ENCODE results near the gene PEPD.

PEPD gene

GRCh38 chr19:33509774-33510173, 11.8 kb downstream of the PEPD start:
- peaks cover 67% of the 10 kb centered on the region for H3K36me3 Mint-ChIP-seq
- peaks cover 20% of the 10 kb centered on the region for H3K4me1 Mint-ChIP-seq
- H3K27ac Mint-ChIP-seq = no peak overlapping the region
- no peak overlapping the region for H3K4me3 Mint-ChIP-seq
- H3K9me3 Mint-ChIP-seq = no peaks in the 10 kb centered on the region
- no peaks in the 10 kb centered on the region for H3K27me3 Mint-ChIP-seq
- ATAC-seq = no peak

- Mint-ChIP-seq H3K4me1 (peaks cover 13% of the 10 kb centered on the region), H3K9me3 (no peaks in the 10 kb centered on the region), H3K27me3 (no peaks in the 10 kb centered on the region), H3K4me3 (no peak overlapping the region), H3K36me3 (peaks cover 62% of the 10 kb centered on the region), H3K27ac (no peak overlapping the region)
- no peak for ATAC-seq
Observed at GRCh38 chr19:33508941-33509614, 12.5 kb downstream of the PEPD start.

- Mint-ChIP-seq H3K4me1 (peaks cover 13% of the 10 kb centered on the region), H3K9me3 (no peaks in the 10 kb centered on the region), H3K4me3 (no peak overlapping the region), H3K36me3 (peaks cover 57% of the 10 kb centered on the region), H3K27ac (no peak overlapping the region), H3K27me3 (no peaks in the 10 kb centered on the region)
- ATAC-seq = no peak
Observed at GRCh38 chr19:33508431-33508830, 13.2 kb downstream of the PEPD start.

- Mint-ChIP-seq H3K27ac (no peak overlapping the region), H3K36me3 (peaks cover 53% of the 10 kb centered on the region), H3K27me3 (no peaks in the 10 kb centered on the region), H3K9me3 (no peaks in the 10 kb centered on the region), H3K4me1 (peaks cover 13% of the 10 kb centered on the region), H3K4me3 (no peak overlapping the region)
- no peak for ATAC-seq
Observed at GRCh38 chr19:33508009-33508408, 13.6 kb downstream of the PEPD start.

- H3K4me1 Mint-ChIP-seq = peaks cover 13% of the 10 kb centered on the region
- no peak overlapping the region for H3K27ac Mint-ChIP-seq
Observed at GRCh38 chr19:33507021-33507956, 14.3 kb downstream of the PEPD start.

GRCh38 chr19:33506498-33506897, 15.1 kb downstream of the PEPD start:
- ATAC-seq = no peak
- H3K27me3 Mint-ChIP-seq = no peaks in the 10 kb centered on the region
- H3K9me3 Mint-ChIP-seq = no peaks in the 10 kb centered on the region
- H3K36me3 Mint-ChIP-seq = peaks cover 43% of the 10 kb centered on the region
- H3K4me3 Mint-ChIP-seq = no peak overlapping the region
- H3K4me1 Mint-ChIP-seq = peaks cover 12% of the 10 kb centered on the region
- no peak overlapping the region for H3K27ac Mint-ChIP-seq

More at GRCh38 chr19:33507021-33507956, 14.3 kb downstream of the PEPD start:
- H3K4me3 Mint-ChIP-seq = no peak overlapping the region
- H3K27me3 Mint-ChIP-seq = no peaks in the 10 kb centered on the region
- no peak for ATAC-seq
- no peaks in the 10 kb centered on the region for H3K9me3 Mint-ChIP-seq
- H3K36me3 Mint-ChIP-seq = peaks cover 50% of the 10 kb centered on the region

- H3K4me3 Mint-ChIP-seq = no peak overlapping the region
- H3K4me1 Mint-ChIP-seq = peaks cover 8% of the 10 kb centered on the region
- H3K27ac Mint-ChIP-seq = no peak overlapping the region
- no peaks in the 10 kb centered on the region for H3K9me3 Mint-ChIP-seq
- H3K36me3 Mint-ChIP-seq = peaks cover 43% of the 10 kb centered on the region
- no peak for ATAC-seq
- no peaks in the 10 kb centered on the region for H3K27me3 Mint-ChIP-seq
Observed at GRCh38 chr19:33505823-33506222, 15.8 kb downstream of the PEPD start.

- no peaks in the 10 kb centered on the region for H3K27me3 Mint-ChIP-seq
- ATAC-seq = no peak
- peaks cover 8% of the 10 kb centered on the region for H3K4me1 Mint-ChIP-seq
- H3K4me3 Mint-ChIP-seq = no peak overlapping the region
- no peak overlapping the region for H3K27ac Mint-ChIP-seq
- peaks cover 43% of the 10 kb centered on the region for H3K36me3 Mint-ChIP-seq
- no peaks in the 10 kb centered on the region for H3K9me3 Mint-ChIP-seq
Observed at GRCh38 chr19:33505148-33505547, 16.4 kb downstream of the PEPD start.

- Mint-ChIP-seq H3K27ac (no peak overlapping the region), H3K4me1 (peaks cover 8% of the 10 kb centered on the region), H3K4me3 (no peak overlapping the region), H3K9me3 (no peaks in the 10 kb centered on the region), H3K27me3 (no peaks in the 10 kb centered on the region), H3K36me3 (peaks cover 43% of the 10 kb centered on the region)
- ATAC-seq = no peak
Observed at GRCh38 chr19:33504058-33504444, 17.5 kb downstream of the PEPD start.

- Mint-ChIP-seq H3K4me1 (peaks cover 8% of the 10 kb centered on the region), H3K27ac (no peak overlapping the region), H3K27me3 (no peaks in the 10 kb centered on the region), H3K9me3 (no peaks in the 10 kb centered on the region), H3K4me3 (no peak overlapping the region), H3K36me3 (peaks cover 43% of the 10 kb centered on the region)
- ATAC-seq = no peak
Observed at GRCh38 chr19:33503433-33504057, 18.0 kb downstream of the PEPD start.

- Mint-ChIP-seq H3K27me3 (no peaks in the 10 kb centered on the region), H3K4me1 (peaks cover 8% of the 10 kb centered on the region), H3K4me3 (no peak overlapping the region), H3K36me3 (peaks cover 45% of the 10 kb centered on the region), H3K27ac (no peak overlapping the region), H3K9me3 (no peaks in the 10 kb centered on the region)
- ATAC-seq = no peak
Observed at GRCh38 chr19:33503030-33503429, 18.6 kb downstream of the PEPD start.

- no peak overlapping the region for H3K27ac Mint-ChIP-seq
Observed at GRCh38 chr19:33502521-33502920, 19.1 kb downstream of the PEPD start.

GRCh38 chr19:33501693-33502356, 19.8 kb downstream of the PEPD start:
- Mint-ChIP-seq H3K27ac (no peak overlapping the region), H3K9me3 (no peaks in the 10 kb centered on the region), H3K27me3 (no peaks in the 10 kb centered on the region), H3K4me3 (no peak overlapping the region), H3K4me1 (peaks cover 6% of the 10 kb centered on the region), H3K36me3 (peaks cover 51% of the 10 kb centered on the region)
- no peak for ATAC-seq

More at GRCh38 chr19:33502521-33502920, 19.1 kb downstream of the PEPD start:
- H3K4me3 Mint-ChIP-seq = no peak overlapping the region
- peaks cover 46% of the 10 kb centered on the region for H3K36me3 Mint-ChIP-seq
- ATAC-seq = no peak
- H3K4me1 Mint-ChIP-seq = peaks cover 8% of the 10 kb centered on the region
- no peaks in the 10 kb centered on the region for H3K9me3 Mint-ChIP-seq
- no peaks in the 10 kb centered on the region for H3K27me3 Mint-ChIP-seq

- no peaks in the 10 kb centered on the region for H3K4me1 Mint-ChIP-seq
- H3K27me3 Mint-ChIP-seq = no peaks in the 10 kb centered on the region
- H3K36me3 Mint-ChIP-seq = peaks cover 51% of the 10 kb centered on the region
- H3K4me3 Mint-ChIP-seq = no peak overlapping the region
- H3K27ac Mint-ChIP-seq = no peak overlapping the region
- no peaks in the 10 kb centered on the region for H3K9me3 Mint-ChIP-seq
- no peak for ATAC-seq
Observed at GRCh38 chr19:33500991-33501390, 20.6 kb downstream of the PEPD start.

- no peaks in the 10 kb centered on the region for H3K4me1 Mint-ChIP-seq
- H3K27me3 Mint-ChIP-seq = no peaks in the 10 kb centered on the region
- H3K9me3 Mint-ChIP-seq = no peaks in the 10 kb centered on the region
- no peak for ATAC-seq
- H3K4me3 Mint-ChIP-seq = no peak overlapping the region
- H3K36me3 Mint-ChIP-seq = peaks cover 49% of the 10 kb centered on the region
- no peak overlapping the region for H3K27ac Mint-ChIP-seq
Observed at GRCh38 chr19:33500586-33500985, 21.0 kb downstream of the PEPD start.

Data from stimulated activated memory B cell treated with anti-CD40 and anti-IgM and Interleukin-4, amounts not matched to agents 10 μg/mL and 1 μg/mL and 100 μg/mL, for 72 hours (primary cell).